ENCODE results near the gene ADH1B. TPM values are rescaled to one million over a fixed set of nuclear protein-coding genes. Genes with fewer than 3 reads are reported as not detected.
"Not testable (repeated sequence)": the region's sequence is repeated elsewhere in the genome, so short reads cannot be mapped to it uniquely, and the experiment has no call there.

ADH1B gene
- total RNA-seq, 1 donor from 2014 or later = 12.5 TPM

DNA sequence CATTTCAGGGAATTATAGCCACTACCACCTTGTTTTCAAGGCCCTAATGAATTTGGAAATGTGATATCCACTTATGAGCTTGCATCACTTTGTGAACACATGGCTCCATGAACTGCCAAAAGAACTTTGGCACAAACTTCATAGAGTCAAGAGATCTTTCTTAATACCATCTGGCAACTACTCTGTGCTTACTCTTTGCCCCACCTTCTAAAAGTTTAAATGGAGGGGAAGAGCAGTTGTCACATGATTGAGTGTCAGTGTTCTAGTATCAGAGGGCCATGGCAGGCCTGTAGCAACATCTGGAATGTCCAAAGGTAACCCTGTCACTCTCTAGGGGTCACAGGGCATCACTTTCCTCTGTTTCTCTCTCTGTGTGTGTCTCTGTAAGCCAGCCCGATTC lies 2.6 kb upstream of the ADH1B start:
- peak; percentile 56 for DNase-seq

DNA sequence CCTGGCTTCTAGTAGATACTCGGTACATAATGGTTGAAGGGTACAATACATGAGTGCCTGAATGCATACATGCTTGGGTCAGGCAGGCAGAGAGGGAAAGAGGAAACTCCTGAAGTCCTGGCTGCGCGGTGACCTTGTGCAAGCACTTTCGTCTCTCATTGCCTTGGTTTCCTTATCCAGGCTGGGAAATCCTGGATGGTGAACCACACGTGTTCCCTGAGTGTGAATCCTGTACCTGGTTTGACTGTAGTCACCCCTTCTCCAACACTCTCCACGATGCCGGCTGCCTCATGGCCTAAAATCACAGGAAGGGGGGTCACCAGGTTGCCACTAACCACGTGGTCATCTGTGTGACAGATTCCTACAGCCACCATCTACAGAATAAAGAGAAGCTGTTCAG lies 3.4 kb downstream of the ADH1B start:
- DNase-seq = not testable (repeated sequence)

DNA sequence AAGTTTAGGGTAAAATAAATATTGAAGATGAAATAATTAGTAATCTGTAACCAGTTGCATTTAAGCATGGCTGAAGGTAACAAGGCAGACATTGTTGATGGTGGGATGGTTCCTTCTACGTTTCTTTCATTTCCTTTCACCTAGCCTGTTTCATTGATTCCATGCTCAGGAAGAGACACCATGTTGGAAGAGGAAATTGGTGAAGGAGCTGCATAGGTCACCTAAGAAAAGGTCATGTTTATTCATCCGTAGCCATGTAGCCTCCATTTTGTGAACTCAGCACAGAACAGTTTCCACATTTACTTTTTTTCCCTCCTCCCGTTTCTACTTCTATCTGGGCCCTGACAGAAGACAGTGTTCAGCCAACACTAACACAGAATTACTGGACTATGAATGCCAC lies 3.8 kb downstream of the ADH1B start:
- no peak for DNase-seq

DNA sequence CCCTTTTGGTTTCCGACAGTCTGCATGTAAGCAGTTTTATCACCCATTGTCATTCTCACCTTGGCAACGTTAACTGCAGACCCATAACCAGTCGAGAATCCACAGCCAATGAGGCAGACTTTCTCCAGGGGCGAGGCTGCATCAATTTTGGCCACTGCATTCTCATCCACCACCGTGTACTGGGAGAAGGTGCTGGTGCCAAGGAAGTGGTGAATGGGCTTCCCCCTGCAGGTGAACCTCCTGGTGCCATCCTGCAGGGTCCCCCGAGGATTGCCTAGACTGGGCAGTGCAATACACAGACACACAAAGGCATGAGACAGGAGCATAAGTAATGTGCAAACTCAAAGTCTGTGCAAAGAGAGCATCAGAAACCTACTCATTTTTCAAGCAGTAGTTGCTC lies 5.4 kb downstream of the ADH1B start:
- DNase-seq = no peak

DNA sequence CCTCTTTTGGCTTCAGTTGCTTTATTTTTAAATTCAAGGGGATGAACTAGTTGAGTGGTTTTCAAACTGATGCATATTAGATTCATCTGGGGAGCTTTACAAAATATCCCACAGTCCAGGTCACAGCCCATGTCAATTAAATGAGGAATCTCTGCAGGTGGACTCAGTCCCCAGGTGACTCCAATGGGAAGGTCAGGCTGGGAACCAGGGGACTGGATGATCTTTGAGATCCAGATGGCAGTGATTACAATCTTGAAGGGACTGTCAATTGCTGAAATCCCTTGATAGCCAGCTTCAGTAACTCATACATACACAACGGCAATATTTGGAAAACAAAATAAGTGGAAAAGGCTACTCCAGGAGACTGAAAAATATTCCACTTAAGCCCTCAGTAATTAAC lies 7.0 kb downstream of the ADH1B start:
- peak; percentile 24 for DNase-seq

DNA sequence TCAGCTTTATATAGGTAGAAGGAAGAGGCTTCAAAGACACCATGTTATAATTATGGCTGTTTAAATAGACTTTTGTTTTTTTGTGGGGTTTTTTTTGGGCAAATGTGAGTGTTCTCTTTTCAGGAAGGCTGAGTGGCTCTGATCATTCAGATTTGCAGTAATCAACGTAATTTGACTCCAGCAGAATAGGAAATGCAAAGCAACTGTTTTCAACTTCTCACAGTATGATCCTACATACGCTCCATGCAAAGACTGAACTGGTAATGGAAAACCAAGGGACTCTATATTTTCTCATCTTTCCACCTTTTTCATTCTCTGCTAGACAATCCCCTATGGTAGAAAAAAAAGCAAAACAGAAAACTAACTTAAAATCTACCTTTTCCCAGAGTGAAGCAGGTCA lies 10.8 kb downstream of the ADH1B start:
- no peak for DNase-seq

DNA sequence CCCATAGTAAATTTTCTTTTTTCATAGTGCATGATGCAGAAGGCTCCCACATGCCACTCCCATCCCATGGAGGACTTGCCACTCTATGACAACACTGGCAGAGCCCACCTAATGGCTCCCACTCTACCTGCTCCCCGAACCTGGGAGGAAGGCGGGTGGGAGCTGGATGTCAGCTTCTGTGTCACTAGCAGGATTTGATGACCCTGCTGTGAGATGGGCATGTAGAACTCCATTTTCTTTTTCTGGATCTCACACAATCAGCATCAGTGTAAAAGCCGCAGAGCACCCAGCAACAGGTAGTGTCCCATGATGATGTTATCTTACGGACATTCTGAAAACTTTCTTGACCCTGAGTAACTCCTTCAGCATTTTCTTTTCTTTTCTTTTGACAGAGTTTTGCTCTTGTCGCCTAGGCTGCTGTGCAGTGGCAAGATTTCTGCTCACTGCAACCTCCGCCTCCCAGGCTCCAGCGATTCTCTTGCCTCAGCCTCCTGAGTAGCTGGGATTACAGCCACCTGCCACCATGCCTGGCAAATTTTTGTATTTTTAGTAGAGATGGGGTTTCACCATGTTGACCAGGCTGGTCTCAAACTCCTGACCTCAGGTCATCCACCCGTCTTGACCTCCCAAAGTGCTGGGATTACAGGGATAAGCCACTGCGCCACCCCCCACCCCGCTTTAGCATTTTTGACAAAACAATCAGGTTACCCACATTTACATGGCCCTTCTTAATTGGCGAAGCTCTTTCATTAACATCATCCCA lies 15.4 kb downstream of the ADH1B start:
- DNase-seq = no peak

DNA sequence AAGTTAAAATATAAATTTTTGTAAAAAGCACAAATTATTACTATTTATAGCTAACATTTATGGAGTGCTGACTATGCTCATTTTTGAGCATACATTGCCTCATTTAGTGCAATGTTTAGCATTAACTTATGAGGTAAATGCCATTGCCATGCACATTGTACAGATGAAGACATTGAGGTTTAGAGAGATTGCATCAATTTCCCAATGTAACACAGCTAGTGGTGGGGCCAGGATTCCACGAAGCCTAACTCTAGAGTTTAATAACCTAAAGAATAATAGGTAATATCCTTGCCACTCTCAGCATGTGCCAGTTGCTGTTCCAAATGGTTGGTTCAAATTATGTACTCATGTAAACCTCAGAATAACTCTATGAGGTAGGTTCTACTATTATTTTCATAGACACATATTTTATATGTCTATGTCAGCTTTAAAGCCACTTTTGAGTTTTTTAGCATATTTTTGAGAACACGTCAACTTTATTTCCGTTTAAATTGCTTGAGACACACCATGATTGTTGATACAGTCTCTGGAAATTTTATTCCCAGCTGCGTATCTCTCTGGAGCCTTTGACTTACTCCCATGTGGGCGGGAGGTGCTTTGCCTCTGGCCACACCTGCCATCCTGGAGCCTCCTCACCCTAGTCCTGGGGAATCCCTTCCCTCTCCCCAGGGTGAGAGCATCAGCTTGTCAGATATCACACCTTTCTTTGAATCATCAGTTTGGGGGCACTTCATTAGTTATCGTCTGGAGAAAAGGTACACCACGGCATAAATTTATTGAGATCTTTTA lies 19.6 kb downstream of the ADH1B start:
- no peak for DNase-seq

DNA sequence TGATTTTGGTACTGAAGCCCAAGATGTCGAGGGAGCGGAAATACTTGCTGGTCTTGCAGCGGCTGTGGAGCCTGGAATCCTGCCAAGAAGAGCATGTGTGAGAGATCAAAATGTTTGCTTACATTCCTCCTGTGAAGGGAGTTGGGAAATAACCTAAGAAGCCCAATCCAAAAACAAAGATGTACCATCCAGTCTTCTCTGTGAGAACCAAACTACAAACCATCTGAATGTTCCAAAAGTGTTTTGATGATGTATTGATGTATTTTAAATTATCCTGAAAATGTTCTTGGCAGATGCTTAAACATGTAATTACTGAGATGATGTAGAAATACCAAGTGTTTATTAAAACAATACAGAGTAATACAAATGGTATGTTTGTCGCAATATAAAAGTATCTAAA lies 20.3 kb downstream of the ADH1B start:
- peak; percentile 96 for DNase-seq

DNA sequence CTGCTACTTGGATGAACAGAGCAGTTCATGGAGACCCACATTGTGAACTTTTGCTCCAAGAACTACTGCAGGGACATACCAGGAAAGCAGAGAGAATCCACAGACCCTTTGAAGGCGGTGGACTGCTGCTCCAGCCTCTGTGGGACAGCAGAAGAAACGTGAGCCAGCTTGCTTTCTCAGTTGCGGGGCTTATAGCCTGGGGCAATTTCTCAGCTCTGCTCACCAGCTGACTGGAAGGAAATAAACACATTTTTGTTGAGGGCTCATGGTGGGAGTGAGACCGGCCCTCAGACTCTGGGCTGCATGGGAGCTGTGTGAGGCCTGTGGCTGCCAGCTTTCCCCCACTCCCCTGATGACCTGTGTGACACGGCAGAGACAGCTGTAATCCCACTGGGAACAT lies 27.8 kb downstream of the ADH1B start:
- no peak for DNase-seq

DNA sequence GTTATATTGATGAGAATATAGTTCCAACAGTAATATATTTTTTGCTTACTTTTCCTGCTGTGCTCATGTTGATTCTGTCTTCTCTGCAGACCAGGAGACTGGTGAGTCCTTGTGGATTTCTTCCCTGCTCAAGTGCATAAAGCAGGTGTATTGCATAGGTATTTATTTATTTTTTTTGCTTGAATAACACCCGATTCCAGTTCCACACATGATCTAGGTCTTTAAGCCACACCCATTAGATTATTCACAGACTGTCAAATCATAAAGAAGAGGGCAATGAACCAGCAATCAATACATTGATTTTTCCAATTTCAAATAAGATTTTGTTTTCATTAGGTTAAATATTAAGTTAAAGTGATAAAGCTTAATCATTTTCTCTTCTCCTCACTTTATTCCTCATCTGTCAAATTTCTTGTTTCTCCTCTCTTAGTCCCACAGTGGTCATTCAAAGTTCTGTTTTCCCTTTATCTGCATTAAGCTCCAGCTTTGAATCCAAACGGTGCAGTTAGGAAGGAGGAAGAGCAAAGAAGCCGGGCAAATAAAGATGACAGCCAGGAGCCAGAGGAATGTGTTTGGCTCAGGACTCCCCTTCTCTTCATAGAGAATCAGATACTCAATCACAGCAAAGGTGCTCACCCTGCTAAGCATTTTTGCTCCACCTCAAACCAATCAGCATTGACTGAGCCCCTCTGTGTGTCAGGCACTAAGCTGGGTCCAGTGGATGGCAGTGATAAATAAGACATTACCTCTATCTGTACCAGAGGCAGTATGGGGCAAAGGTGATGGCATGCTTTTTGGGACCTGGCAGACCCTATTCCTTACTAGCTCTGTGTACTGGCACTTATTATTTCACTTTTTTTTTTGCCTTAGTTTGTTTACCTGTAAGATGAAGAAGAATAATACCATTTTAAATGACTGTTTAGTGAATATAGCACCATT lies 30.1 kb downstream of the ADH1B start, which contains the start of gene ADH1A:
TSS of gene ADH1A (minus strand) at position 138 of the 939 bp plus-strand sequence. CDS start at position 67, 71 bp downstream.
- no peak for DNase-seq

DNA sequence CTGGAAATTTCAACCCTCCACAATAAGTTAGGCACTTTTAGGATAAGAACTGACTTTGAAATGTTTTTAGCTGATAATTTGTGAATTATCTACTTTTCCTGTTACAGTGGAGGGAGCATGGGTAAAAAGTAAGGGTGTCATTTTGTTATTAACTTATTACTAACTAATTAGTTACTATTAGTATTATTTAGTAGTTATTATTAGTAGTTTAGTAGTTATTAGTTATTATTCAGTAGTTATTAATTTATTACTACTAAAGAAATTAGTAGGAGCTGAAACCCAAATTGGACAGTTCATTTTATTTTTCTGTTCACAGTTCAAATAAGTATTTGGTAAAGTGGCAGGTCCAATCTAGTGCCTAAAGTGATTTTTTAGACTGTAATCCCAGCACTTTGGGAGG lies 35.8 kb downstream of the ADH1B start:
- no peak for DNase-seq

DNA sequence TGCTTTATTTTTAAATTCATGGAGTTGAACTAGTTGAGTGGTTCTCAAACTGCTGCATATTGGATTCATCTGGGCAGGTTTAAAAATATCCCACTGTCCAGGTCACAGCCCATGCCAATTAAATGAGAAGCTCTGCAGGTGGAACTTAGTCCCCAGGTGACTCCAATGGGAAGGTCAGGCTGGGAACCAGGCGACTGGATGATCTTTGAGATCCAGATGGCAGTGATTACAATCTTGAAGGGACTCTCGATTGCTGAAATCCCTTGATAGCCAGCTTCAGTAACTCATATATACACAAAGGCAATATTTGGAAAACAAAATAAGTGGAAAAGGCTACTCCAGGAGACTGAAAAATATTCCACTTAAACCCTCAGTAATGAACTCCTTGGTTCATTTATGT lies 38.5 kb downstream of the ADH1B start:
- DNase-seq = no peak

DNA sequence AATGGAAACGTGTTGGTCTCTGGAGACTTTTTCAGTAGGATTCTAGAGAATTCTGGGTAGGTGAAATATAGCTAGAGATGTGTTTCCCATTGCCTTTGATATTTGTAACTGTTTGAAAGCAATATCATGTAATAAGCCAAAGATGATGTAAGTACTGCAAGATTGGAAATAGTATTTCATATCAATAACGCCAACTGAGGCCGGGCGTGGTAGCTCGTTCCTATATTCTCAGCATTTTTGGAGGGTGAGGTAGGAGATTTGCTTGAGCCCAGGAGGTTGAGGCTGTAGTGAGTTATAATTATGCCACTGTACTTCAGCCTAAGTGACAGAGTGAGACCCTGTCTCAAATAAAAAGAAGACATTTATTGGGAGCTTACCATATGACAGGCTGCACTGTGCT lies 39.9 kb downstream of the ADH1B start:
- DNase-seq = no peak

DNA sequence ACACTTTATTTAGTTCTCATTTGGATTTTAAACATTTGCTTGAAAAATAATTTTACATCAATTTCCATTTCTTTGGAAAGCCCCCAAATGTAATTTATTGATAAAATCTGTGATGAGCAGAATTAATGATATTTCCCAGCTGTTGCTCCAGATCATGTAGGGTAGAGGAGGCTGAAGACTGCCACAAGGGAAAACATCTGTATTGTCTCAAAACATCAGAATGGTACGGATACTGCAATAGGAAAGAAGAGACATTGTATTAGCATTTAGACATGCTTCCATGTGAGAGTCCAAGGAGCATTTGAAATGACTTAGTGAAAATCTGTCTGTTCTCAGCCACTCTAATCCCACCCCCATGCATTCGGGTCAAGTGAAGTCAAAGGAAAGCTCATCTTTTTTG lies 44.8 kb downstream of the ADH1B start:
- peak; percentile 52 for DNase-seq

DNA sequence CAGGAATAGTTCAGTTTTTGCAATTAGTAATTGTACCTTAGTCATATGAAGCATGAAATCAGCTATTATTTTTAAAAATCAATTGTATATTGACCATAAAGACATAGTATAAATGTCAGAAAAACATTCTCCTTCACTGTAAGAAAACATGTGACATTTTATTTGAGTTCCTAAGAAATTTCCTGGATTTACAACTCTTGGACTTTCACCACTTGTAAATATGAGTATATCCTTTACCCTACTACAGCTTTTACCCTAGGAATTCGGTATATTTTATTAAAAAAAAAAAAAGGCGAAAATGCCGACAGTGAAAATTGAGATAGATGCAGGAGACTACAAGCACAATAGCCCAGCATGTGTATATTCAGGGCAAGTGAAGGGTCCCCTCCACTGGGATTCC lies 45.3 kb downstream of the ADH1B start:
- DNase-seq = no peak

DNA sequence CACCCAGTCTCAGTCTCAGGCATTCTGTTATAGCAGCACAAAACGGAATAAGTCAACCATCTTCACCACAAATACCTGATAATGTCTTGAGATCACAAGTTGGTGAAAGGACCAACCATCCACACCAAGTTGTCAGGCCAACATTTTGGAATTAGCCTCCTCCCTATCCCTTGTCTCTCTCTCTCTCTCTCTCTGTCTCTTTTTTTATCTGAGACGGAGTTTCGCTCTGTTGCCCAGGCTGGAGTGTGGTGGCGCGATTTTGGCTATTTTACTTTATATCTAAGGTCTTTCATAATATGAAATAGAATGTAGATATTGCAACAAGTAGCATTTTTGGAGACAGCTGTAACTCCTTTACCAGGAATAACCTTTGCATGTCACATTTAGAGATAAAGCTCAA lies 46.2 kb downstream of the ADH1B start:
- no peak for DNase-seq

DNA sequence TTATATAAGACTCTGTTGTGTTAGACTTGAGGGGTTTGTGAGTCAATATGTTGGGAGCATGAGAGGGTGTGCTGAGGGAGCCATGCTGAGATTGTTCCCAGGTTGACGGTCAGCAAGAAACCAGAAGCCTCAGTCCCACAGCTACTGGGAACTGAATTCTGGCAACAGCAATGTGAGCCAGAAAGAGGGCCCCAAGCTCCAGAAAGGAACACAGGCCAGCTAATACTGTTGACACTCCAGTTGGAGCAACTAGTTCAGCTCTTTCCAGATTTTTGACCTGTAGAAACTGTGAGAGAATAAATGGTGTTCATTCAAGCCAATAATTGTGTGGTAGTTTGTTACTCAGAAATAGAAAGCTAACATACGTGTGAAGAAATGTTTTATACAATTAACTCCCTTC lies 47.5 kb downstream of the ADH1B start:
- DNase-seq = no peak

DNA sequence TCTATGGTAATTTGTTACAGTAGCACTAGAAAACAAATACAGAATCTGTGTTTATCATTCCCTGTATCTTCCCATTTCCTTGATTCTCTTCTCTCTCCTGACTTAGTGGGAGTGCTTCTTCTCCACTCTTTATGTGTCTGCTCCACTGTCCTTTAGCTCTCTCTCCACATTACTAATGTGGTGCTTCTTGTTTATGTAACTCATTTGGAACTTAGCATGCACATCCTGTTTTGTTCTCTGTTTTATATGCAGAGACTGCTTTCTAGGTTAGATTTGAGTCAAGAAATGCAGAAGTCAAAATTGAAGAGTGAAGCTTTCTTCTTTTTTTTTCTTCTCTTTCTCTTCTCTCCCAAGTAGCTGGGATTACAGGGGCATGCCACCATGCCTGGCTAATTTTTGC lies 56.3 kb downstream of the ADH1B start:
- DNase-seq = no peak

Data from tongue (tissue), 2 donors.